ENCODE results near the gene SNRNP25.

- TF ChIP-seq CTCF (IDR thresholded peaks at IDR 0.05) (no peak), POLR2A (IDR thresholded peaks at IDR 0.05) (no peak)
Observed at GRCh38 chr16:57711-58110, 4.1 kb downstream of the SNRNP25 start.

Measured in sigmoid colon (tissue), 3 donors.